ENCODE results near the gene BICRA. TPM values are rescaled to one million over a fixed set of nuclear protein-coding genes. Genes with fewer than 3 reads are reported as not detected.

The BICRA gene
- total RNA-seq, 1 donor from 2014 or later, result 5.2 TPM

DNA sequence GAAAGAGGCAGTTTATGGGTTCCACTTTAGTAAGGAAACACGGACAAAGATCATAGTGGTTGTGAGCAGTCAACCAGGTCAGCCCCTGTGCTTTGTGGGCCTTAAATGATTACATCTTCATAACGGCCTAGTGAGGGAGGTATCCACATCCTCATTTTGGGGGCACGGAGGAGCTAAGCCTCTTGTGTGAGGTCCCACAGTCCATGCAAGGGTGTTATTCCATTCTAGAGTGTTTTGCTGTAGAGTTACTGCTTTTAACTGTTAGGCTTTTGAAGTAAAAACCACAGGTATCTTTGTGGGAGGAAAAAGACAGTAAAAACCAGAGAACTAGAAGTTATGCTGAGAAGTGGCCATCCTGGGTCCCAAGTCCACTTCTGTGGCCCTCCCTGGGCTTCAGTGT is 140.4 kb downstream of the BICRA start:
- intact Hi-C loops (cut with DNase I), result no loop called here
- Histone ChIP-seq H3K27ac (no peak overlapping the region), H3K4me1 (peaks cover 43% of the 10 kb centered on the region)

GRCh38 chr19:47750752-47751151 is 141.8 kb downstream of the BICRA start:
- DNase-seq (ENCODE audit: extremely low spot score in 2 of 2), result no peak
- intact Hi-C loops (cut with DNase I), result loop anchor here (5.0 kb wide), 1 partner anchor 42 kb away; no protein-coding TSS in a partner anchor
- H3K36me3 ChIP-seq, result peaks cover 0 to 90% of the 10 kb centered on the region in 2 donors

More for the DNA sequence above, 140.4 kb downstream of the BICRA start:
- TF ChIP-seq, protein P1, sequence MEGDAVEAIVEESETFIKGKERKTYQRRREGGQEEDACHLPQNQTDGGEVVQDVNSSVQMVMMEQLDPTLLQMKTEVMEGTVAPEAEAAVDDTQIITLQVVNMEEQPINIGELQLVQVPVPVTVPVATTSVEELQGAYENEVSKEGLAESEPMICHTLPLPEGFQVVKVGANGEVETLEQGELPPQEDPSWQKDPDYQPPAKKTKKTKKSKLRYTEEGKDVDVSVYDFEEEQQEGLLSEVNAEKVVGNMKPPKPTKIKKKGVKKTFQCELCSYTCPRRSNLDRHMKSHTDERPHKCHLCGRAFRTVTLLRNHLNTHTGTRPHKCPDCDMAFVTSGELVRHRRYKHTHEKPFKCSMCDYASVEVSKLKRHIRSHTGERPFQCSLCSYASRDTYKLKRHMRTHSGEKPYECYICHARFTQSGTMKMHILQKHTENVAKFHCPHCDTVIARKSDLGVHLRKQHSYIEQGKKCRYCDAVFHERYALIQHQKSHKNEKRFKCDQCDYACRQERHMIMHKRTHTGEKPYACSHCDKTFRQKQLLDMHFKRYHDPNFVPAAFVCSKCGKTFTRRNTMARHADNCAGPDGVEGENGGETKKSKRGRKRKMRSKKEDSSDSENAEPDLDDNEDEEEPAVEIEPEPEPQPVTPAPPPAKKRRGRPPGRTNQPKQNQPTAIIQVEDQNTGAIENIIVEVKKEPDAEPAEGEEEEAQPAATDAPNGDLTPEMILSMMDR (IDR thresholded peaks at IDR 0.05), result no peak
- no peak for TF ChIP-seq POLR2A (IDR thresholded peaks at IDR 0.05)
- no peak overlapping the region for H3K4me3 ChIP-seq
- no peaks in the 10 kb centered on the region for H3K9me3 ChIP-seq
- peaks cover 0 to 76% of the 10 kb centered on the region in 2 donors for H3K36me3 ChIP-seq
- no peak for DNase-seq (ENCODE audit: extremely low spot score in 2 of 2)
- H3K27me3 ChIP-seq, result no peaks in the 10 kb centered on the region

DNA sequence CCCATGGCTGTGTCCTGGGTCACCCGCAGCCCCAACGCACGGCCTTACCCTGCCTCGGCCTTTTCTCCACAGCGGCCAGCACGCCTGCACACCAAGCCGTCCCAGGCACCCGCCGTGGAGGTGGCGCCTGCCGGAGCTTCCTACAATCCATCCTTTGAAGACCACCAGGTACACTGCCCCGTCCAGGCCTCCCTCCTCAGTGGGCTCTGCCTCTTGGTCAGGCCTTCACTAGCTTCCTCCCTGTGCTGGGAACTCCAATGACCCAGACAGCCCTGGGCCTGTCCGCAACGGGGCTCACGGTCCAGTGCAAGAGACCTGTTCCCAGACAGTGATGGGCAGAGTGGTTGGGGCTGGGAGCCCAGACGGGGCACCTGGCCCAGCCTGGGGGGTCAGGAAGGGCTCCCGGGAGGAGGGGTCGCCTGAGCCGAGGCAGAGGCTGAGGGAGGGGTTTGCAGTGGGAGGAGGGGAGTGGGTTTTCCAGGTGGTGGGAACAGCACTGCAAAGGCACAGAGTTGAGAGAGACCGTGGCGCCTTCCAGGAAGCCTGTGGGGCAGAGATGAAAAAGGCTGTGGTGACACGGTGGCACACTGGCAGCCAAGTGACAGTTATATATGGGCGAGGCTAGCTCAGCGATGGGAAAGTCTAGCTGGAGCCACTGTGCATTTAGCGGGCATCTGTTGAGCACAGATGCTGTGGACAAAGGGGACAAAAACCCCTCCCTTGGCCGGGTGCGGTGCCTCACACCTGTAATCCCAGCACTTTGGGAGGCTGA is 143.7 kb downstream of the BICRA start:
- H3K9me3 ChIP-seq, result no peaks in the 10 kb centered on the region
- peaks cover 22% of the 10 kb centered on the region for H3K4me1 ChIP-seq
- no peak overlapping the region for H3K4me3 ChIP-seq
- DNase-seq (ENCODE audit: extremely low spot score in 2 of 2), result no peak
- TF ChIP-seq POLR2A (IDR thresholded peaks at IDR 0.05) (no peak), POLR2AphosphoS5 (IDR thresholded peaks at IDR 0.05; ENCODE audit: insufficient read depth in 1 of 2, low read depth in 1 of 2) (no peak)
- TF ChIP-seq, protein P1 (IDR thresholded peaks at IDR 0.05), result no peak
- H3K27me3 ChIP-seq, result no peaks in the 10 kb centered on the region
- H3K27ac ChIP-seq, result no peak overlapping the region
- intact Hi-C loops (cut with DNase I), result loop anchor here (5.0 kb wide), 1 partner anchor 40 kb away; no protein-coding TSS in a partner anchor
- H3K36me3 ChIP-seq, result peaks cover 4 to 99% of the 10 kb centered on the region in 2 donors

More at GRCh38 chr19:47750752-47751151, 141.8 kb downstream of the BICRA start:
- TF ChIP-seq POLR2AphosphoS5 (IDR thresholded peaks at IDR 0.05; ENCODE audit: insufficient read depth in 1 of 2, low read depth in 1 of 2), result no peak
- no peak for TF ChIP-seq POLR2A (IDR thresholded peaks at IDR 0.05)
- TF ChIP-seq, protein P1 (IDR thresholded peaks at IDR 0.05), result no peak
- H3K4me3 ChIP-seq, result no peak overlapping the region
- no peak overlapping the region for H3K27ac ChIP-seq
- no peaks in the 10 kb centered on the region for H3K9me3 ChIP-seq
- peaks cover 40% of the 10 kb centered on the region for H3K4me1 ChIP-seq
- no peaks in the 10 kb centered on the region for H3K27me3 ChIP-seq

Small RNA genes lying within 50 kb of the gene (small RNA-seq; reads per million reads assigned to genes)
- gene RN7SL322P, result not detected

Other genes with a start within 250 kb of the BICRA start
- gene MEIS3, start 189.6 kb upstream of the BICRA start, total RNA-seq, result 20.6 TPM
- 0.49 TPM for gene SLC8A2, start 137.2 kb upstream of the BICRA start, total RNA-seq
- gene KPTN, start 124.9 kb upstream of the BICRA start, total RNA-seq, result 9.6 TPM
- gene NAPA, start 94.1 kb upstream of the BICRA start, total RNA-seq, result 108 TPM
- gene ZNF541, start 36.0 kb upstream of the BICRA start, total RNA-seq, result not detected
- 125 TPM for gene EHD2, start 104.3 kb downstream of the BICRA start, total RNA-seq
- gene NOP53, start 136.4 kb downstream of the BICRA start, total RNA-seq, result 517 TPM
- 442 TPM for gene SELENOW, start 169.6 kb downstream of the BICRA start, total RNA-seq
- not detected for gene TPRX1, start 195.4 kb downstream of the BICRA start, total RNA-seq
- not detected for gene CRX, start 212.8 kb downstream of the BICRA start, total RNA-seq

All from vagina (tissue), 2 donors.